Hematopoietic multipotent progenitor cell treated with erythropoietin and hydrocortisone succinate and interleukin-3 and kit ligand, for 6 days (in vitro differentiated cells): ENCODE results near the gene ANKLE1.

Experiments
- DNase-seq: peaks from one replicate; pipeline ENCODE4 v3.0.0-alpha.2; 2015

The ANKLE1 gene

DNA sequence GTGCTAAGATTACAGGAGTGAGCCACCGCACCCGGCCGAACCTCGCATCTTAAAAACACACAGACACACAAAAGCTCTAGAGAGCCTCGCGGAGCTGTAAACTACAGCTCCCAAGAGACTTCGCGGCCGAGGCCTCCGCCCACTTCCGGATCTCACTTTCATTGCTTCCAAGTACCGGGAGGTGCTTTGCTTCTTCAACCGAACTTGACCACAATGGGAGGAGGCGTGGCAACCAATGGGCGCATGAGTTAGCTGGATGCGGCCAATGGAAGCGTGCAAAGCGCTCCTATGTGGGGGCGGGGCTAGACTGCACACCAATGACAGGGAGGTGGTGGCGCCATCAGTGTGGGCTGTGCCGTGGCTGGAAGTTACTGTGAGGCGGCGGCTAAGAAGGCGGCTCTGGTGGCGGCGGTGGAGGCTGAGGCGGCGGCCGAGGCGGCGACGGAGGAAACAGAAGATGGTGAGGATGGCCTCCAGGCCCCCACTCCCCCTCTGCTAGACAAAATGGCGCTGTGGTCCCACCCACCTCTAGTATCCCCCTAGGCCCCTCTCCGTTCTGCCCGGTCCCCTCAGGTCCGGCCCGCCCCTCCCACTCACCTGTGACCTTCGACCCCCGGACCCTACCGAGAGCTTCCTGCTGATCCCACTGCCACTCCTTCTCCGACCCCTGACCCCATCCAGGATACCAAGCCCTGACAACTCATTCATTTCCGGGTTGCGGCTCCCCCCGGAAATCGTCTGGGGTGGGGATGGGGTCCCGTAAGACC lies 27.7 kb downstream of the ANKLE1 start, which contains the start of gene DDA1:
Gene DDA1 (plus strand): TSS at position 366 of the 767 bp plus-strand sequence. CDS start 92 bp downstream, at position 458.
- DNase-seq = peak; percentile 100

DNA sequence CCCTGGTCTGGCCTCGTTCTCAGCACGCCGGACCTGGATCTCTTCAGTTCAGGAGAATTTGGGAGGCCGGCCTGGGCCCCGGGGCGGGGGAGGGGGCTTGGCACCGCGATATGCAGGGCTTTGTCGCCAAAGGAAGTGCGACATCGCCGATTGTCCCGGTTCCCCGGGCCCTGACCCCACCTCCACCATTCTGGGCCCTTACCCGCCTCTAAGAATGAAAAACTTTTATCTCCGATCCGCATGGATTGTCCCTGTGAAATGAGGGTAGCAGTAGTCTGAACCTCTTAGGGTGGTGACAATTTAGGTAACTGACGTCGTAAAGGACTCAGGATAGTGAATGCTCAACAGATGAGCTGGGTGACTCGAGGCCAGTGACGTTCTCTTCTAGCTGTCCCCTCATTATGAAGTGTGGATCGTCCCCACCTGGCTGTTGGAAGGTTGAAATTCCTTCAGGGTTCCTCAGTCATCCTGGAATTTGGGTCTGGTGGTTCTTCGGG lies 28.3 kb downstream of the ANKLE1 start:
- peak; percentile 36 for DNase-seq

DNA sequence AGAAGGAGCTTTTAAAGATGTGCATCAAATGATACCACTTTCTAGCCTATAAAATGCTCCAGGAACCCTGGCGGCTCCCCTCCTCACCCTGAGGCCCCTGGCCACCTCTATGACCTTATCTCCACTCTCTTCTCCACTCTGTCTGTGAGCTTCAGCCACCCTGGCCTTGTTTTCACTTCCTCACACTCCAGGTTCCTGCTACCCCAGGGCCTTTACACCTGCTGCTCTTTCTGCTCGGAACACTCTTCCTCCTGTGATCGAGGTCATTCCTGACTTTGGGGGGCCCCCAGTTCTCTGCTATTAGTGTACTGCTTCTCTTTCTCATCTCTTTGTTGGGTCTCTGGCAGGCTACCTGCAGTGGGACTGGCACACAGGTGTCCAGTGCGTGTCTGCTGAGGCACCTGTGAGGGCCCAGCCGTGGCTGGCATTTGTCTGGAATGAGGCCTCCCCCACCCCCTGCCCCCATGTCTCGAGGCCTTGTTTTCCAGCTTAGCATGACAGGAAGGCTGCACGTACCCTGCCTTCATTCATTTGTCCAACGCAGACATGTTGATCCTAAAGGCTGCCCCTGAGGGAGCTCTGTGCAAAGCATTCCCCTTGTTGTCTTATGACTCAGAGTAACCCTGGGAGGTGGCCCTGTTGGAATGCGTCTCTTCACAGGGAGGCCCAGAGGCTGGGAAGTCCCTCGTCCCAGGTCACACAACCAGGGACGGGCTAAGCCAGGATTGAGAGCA lies 29.9 kb downstream of the ANKLE1 start:
- no peak for DNase-seq

DNA sequence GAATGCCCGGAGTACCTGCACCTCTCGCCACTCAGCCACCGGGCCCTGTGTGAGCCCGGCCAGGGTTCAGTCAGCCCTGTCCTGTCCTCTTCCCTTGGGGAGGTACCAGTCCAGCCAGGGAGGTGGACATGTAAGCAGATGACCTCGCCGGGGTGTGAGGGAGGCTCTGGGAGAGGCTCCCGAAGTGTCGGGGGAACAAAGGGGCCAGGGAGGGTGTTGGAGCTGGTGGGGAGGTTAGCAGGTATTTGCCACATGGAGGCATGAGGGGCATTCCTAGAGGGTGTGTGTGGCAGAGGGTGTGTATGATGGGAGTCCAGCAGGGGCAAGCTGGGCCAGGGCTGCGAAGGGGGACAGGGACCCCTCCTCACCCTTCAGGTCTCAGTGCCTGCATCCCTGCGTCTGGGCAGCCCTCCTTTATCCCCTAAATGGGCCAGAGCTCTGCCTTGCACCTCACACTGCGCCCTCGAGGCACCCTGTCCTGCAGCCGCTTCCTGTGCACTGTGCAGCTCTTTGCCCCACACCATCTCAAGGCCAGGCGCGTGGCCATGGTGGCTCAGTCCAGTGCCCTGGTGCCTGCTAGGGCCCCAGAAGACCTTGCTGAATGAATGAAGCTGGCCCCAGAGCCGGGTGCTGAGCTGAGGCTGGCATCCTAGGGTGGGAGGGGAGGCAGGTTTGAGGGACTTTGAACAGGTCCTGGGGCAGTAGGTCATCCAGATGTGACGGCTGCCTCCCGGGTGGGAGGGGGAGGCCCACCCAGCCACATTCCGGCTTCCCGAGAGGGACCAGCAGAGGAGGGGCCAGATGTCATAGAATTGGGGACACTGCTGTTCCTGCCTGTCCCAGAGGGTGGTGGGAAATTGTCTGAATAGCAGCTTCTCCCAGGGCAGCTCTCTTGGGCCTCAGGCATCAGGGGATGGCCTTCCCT lies 30.8 kb downstream of the ANKLE1 start:
- no peak for DNase-seq

DNA sequence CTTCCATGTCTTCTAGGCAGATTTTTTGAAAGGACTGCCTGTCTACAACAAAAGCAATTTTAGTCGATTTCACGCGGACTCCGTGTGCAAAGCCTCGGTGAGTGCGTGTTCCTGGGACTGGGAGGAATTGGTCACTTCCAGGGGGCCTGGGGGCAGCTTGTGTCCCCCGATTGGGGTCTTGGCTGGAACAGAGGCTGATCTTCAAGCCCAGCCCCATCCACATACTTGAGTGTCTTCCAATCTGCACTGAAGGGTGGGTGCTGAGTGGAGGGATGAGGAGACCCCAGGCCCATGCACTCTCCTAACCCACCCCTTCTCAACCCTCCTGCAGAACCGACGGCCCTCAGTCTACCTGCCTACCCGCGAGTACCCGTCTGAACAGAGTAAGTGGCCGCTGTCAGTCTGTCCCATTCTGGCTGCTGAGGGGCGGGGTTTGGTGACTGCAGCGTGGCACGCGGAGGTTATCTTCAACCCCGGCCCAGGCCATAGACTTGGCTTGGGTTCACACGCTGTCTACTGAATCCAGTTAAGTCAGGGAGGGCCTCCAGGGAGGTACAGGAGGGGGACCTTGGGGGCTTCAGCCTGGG lies 32.4 kb downstream of the ANKLE1 start:
- DNase-seq = no peak

DNA sequence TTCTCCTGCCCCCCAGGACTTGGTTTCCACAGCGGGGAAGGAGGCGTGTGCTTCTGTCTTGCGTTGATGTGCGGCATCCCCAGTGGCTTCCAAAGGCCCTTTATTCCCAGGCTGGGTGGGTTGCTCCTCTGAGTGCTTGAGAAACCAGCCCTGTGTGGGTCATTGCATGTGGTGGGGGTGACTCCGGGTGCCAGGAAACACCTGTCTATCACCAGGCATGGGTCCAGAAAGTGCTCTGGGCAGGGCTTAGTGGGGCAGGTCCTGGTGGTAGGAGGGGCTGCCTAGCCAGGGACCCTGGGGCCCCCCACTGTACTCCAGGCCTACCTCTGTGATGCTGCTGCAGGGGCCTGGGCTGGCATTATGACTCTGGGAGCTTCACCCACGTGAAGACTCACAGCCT lies 37.3 kb downstream of the ANKLE1 start:
- no peak for DNase-seq

DNA sequence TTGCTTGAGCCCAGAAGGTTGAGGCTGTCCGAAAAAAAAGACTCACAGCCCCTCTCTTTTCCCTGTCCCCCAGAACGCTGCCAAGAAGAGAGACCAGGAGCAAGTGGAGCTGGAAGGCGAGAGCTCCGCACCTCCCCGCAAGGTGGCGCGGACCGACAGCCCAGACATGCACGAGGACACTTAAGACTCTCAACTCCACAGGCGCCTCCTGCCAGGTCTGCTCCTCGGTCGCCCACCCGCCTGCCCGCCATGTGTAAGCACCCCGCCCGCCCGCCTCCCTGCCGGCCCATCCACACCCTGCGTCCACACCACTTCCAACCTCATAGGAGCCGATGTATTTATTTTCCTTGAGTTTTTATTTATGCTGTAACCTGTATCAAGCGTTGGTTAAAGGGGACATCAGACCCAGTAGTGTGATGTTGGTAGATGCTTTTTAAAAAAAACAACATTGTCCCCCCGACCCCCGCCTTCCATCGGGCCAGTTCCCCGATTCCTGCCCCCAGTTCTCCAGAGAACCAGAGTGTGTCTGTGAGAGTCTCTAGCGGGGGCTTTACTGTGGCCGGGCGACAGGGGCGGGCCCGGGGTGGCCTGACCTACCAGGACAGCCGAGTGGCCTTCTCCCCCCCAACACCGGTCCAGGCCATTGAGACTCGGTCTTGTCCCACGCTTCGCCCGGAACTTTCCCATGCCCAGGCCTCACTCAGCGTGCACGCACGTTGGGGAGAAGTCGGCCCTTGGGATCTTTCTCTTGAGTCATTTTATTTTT lies 38.0 kb downstream of the ANKLE1 start:
- no peak for DNase-seq

DNA sequence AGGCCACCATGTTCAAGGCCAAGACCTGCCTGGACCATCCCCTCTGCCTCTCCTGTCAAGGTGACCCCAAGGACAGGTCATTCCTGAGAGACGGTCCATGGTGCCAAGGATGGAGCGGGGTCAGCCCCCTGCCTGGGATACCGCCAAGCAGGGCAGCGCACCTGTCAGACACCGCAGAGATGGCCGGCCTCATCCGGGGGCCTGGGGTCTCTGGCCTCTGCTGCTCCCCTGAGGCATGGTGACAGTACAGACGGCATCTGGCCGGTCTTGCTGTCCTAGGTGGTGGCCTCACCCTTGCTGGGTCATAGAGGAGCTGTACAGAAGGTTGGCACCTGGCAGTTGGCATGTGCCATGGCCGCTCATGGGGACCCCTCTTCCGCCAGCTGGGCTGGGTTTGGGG lies 38.7 kb downstream of the ANKLE1 start:
- no peak for DNase-seq

DNA sequence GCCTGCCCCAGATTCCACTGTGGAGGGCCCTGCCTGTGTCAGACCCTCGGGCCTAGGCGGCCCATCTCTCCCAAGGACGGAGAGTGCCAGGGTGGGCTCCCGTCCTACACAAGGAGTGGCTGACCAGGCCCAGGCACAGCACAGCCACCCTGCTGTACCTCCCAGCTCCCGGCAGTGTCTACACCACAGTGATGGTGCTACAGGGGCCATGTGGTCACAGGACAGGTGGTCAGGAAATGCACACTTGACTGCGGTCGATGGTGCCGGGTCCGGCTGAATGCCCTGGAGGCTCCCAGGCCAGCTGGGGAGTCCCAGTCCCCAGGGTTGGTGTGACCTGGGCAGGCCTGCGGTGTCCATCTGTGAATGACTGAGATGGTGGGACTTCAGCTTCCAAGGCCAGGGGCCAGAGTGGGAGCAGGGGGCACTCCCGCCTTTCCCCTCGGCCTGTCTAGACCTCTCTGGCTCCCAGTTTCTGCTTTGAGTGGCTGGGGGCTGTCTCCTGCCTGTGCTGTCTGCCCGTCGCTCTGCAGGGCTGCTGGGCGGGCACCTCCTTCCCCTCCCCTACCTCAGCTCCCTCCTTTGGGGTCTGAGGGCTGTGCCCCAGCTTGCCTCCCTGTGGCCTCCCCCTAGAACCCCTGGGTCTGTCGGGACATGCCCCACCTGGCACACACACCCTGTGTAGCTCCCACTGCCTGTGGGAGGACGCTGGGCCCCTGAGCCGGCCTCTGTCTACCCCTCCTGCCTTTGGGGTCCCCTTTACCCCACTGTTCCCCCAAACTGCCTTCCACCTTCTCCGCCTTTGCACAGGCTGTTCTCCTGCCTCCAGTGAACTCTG lies 40.2 kb downstream of the ANKLE1 start:
- DNase-seq = no peak

DNA sequence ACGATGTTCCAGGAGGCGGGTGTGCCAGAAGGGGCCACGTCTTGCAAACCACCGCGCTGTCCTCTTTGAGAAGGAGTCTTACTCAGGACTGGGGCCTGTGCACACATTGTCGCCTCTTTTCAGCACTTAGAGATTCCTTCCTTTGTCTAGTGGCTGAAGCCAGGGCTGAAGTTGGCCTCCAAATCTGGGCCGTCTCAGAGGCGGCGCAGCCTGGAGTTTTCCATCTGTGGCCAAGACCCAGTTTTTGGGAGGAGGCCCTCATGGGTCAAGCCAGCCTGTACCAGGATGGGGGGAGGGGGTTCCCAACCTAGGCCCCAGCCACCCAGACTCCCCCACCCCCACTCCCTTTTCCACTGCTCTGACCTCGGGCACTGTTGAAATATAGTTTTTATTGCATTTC lies 41.2 kb downstream of the ANKLE1 start:
- no peak for DNase-seq

DNA sequence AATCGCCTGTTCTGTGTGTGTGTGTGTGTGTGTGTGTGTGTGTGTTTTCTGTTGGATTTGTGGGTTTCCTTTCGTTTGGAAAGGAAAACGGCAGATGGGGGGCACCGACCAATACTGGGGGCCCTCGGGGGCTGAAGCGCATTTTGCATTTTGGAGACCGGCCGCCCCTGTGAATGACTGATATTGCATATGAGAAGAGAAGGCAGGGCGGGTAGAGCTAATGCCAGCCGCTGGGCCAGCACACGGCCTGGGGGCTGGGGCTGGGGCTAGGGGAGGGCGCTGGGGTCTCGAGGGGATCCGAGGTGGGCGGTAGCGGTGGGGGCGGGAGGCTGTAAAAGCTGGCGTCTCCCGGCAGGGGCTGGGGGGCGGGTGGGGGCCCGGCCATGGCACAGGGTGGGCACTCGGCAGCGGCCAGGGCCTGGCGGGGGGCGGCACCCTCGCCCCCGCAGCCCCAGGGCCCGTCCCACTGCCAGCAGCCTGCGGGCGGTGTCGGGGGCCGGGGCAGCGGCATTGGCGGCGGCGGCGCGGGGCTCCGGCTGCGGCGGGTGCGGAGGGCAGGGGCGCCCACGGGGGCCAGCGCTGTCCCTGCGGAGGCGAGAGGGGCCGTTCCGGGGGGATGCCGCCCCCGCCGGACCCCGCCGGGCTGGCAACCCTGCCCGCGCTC lies 41.7 kb downstream of the ANKLE1 start:
- no peak for DNase-seq

DNA sequence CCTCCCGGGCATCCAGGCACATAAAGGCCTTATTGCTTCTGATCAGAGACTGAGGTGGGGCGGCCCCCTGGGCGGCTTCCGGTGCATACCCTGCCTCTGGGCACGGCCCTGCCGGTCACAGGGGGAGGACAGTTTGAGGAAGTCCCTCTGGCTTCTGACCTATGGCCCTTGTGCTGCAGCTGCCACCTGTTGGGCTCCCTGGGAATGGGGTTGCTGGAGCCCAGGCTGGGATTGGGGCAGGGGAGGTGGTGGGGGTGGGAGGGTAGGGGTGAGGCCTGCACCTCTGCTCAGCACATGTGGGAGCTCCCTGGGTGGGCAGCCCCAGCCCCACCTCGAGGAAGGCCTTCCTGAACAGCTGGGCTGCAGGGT lies 42.2 kb downstream of the ANKLE1 start:
- DNase-seq = peak; percentile 57

DNA sequence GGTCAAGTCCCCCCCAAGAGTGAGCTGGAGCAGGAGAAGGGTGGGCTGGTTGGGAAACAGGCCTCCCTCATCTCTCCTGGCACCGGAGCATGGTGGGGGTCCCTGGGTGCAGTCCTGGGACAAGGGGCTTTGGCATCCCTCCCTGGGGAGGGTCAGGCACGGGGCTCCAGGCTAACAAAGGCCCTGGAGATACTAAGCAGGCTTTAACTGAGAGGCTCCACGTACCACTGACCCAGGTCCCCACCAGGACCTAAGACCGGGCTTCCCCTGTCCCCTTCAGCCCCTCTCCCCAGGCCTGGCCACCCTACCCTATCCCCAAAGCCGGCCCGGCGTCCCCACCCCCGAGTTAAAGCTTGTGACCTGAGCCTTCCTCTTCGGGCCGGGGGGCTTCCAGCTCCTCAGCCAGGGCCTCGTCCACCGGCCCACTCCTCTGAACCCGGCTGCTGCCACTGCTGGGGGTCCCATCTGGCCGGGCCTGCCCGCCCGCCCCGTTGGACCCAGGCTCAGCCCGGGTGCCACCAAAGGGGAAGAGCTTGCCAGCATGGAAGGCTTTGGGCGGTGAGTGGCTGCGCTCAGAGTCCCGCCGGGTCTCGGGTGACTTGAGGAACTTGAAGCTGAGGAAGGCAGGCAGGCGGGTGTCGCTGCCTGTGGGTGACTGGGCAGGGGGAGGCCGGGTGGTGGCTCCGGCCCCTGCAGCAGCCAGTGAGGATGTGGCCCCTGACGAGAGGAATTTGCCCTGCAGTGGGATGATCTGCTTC lies 42.8 kb downstream of the ANKLE1 start:
- no peak for DNase-seq

DNA sequence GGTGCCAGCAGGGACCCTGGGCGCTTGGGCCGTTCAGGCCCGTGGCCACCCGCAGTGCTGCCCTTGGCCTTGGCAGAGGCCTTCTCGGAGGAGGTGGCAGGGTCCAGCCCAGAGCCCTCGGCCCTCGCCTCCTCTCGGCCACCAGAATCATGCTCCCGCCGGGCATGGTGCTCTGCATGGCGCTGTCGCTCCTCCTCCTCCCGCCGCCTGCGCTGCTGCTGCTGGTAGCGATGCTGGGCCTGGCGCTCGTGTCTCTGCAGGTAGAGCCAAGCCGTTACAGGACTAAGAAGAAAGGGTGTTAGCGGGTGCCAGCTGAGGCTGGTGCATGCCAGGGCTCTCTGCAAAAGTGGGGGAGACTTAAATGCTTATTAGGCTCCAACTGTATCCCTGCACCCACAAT lies 43.4 kb downstream of the ANKLE1 start:
- no peak for DNase-seq

DNA sequence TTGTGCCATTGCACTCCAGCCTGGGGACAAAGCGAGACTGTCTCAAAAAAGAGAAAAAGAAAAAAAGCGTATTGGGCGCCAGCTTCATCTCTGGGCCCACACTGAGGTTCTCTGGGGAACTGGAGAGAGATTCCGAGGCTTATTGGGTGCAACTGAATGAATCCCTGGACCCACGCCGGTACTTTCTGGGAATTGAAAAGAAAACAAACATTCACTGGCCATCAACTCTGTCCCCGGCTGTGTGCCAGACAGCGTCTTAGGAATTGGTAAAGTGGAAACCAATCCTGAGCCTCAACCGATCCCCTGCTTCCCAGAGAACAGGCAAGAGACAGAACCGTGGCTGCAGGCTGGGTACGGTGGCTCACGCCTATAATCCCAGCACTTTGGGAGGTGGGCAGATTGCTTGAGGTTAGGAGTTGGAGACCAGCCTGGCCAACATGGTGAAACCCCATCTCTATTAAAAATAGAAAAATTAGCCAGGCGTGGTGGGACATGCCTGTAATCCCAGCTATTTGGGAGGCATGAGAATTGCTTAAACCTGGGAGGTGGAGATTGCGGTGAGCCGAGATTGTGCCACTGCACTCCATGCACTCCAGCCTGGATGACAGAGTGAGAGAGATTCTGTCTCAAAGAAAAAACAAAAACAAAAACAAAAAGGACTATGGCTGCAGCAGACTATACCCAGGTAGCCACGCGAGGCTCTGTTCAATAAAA lies 44.3 kb downstream of the ANKLE1 start:
- DNase-seq = no peak

DNA sequence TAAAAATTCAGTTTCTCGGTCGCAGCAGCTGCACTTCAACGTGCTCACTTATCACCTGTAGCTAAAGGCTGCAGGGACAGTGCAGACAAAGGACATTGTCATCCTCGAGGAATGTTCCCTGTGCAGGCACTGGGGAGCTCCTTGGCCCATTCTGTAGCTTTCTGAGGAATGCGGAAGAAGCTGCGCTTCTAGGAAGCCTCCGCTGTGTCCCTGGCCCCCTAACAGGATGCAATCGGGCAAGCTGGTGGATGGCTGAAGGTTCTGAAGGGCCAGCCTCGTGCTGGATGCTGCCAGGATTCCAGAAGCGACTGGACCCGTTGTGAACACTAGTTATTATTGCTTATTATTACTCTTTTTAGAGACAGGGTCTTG lies 44.9 kb downstream of the ANKLE1 start:
- no peak for DNase-seq

DNA sequence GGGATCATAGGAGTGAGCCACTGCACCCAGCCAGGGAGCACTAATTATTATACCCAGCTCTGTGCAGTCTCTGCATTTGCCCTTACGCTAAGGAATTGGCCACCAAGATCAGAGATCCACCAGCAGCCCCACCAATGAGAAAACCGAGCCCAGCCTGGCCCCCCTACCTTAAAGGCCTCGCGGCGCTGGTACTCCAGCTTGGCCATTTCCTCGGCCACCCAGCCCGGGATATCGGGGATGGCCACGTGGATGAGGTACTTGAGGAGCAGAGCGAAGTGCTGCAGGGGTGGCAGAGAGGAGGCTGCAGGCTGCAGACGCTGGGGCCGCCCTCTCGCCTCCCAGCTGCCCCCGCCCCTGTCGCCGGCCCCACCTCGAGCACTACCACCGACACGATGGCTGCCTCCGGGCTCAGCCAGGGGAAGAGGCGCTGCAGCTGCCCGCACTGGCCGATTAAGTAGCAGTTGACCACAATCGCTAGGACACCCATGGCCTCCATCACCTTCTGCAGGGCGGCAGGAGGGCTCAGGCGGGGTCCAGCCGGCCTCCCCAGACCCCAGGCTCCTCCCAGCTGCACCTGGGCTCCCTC lies 45.5 kb downstream of the ANKLE1 start:
- no peak for DNase-seq

DNA sequence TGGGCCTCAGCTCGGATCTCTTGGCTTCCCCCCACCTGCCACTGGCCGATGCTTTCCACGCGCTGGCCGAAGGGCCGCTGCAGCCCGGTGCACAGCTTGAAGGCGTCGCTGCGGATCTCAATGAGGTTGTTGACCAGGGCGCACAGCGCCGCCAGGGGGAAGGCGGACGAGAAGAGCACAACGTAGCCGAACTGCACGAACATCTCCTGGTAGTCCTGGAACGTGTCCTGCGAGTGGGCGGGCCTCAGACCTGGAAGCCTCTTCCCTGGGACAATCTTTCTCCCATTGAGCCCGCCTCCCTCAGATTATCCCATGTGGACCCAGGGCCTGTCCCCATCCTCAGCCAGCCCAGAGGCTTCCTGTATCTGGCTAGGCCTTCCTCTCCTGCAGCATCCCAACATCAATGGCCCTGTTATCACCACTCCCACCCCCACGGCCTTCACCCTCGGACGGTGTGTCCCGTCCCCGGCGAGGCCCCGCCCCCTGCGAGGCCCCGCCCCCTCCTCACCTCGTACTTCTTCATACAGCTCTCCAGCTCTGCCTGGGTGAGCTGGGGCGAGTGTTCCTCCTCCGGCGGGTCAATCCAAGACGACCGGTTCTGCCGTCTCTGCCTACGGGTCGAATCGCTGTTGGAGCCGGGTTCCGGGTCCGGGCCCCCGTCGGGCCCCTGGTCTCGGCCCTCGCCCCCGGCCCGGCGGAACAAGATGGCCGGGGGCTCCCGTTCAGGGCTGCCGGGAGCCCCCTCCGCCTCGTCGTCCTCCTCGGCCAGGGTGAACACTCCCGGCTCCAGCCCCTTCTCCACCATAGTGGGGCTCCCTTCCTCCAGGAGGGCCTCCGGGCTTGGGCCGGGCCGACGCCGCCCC lies 46.2 kb downstream of the ANKLE1 start:
- DNase-seq = peak; percentile 64
